ENCODE measurements around the gene RHBDL2. TPM values are rescaled to one million over a fixed set of nuclear protein-coding genes. Genes with fewer than 3 reads are reported as not detected.
A peak's percentile ranks its signal among the peaks of the same experiment; 100 is the strongest.

The RHBDL2 gene
- total and polyA plus RNA-seq, 2 of the 13 experiments (the other 11 are each of a cell fraction or from before 2014, with no cell fraction given), result 3.3 to 5.4 TPM

DNA sequence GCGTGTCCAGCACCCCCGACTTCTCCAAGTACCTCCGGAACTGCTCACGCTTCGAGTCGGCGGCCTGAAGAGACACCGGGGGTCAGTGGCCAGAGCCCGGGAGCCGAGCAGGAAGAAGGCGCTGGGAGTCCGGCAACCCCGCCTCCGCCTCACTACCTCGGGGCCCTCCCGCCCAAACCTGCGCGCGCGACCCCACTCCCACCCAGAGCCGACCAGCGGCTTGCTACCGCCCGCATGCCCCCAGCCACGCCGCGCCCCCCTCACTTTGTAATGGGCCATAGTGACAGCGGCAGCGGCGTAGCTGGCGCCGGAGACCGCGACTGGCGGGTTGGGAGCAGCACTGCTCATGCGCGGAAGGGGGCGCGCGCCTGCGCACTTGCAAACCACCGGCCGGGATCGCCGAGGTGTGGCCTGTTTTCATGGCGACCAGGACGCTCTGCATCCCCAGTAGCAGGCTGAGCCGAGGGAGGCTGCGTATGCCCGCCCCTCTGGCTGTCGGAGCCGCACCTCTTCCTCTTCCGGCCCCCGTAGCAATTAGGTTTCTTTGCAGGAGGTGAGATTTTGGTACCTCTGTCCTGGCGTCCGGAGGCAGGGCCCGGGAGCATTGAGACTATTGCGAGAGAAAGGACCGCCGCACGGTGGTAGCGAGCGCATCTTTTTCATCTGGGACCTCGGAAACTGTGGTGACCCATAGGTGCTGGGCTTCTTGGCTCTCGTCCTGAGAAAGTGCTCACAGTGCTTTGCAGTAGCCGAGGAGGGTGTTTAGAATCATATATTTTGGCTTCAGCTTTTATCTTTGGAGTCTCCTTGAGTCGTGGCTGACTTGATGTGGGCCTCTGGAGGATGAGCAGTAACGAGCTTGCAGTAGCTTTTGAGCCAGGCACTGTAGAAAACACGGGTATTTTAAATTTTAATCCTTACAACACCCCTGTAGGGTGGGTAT is 68.3 kb downstream of the RHBDL2 start, which contains the start of gene MYCBP (continued):
- TF ChIP-seq TBP (CRISPR knock-in tag; IDR thresholded peaks at IDR 0.05), result no peak
- TF ChIP-seq JDP2 (CRISPR knock-in tag; IDR thresholded peaks at IDR 0.05; ENCODE audit: borderline replicate concordance), result no peak
- TF ChIP-seq, protein P1, sequence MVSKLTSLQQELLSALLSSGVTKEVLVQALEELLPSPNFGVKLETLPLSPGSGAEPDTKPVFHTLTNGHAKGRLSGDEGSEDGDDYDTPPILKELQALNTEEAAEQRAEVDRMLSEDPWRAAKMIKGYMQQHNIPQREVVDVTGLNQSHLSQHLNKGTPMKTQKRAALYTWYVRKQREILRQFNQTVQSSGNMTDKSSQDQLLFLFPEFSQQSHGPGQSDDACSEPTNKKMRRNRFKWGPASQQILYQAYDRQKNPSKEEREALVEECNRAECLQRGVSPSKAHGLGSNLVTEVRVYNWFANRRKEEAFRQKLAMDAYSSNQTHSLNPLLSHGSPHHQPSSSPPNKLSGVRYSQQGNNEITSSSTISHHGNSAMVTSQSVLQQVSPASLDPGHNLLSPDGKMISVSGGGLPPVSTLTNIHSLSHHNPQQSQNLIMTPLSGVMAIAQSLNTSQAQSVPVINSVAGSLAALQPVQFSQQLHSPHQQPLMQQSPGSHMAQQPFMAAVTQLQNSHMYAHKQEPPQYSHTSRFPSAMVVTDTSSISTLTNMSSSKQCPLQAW (CRISPR knock-in tag; IDR thresholded peaks at IDR 0.05), result no peak; the same call in none of the 2 replicates
- TF ChIP-seq SOX6 (IDR thresholded peaks at IDR 0.05), result no peak
- TF ChIP-seq SOX6 (CRISPR knock-in tag; IDR thresholded peaks at IDR 0.05), result peak; percentile 47; the same call in 1 of the 2 replicates
- peak; percentile 65; the same call in 1 of the 2 replicates for TF ChIP-seq ZNF784 (CRISPR knock-in tag; IDR thresholded peaks at IDR 0.05; ENCODE audit: borderline replicate concordance)
- no peak for TF ChIP-seq ZNF646 (CRISPR knock-in tag; IDR thresholded peaks at IDR 0.05)
- TF ChIP-seq KMT2A (CRISPR knock-in tag; IDR thresholded peaks at IDR 0.05), result peak; percentile 70; the same call in 1 of the 2 replicates
- no peak for TF ChIP-seq ZNF570 (CRISPR knock-in tag; IDR thresholded peaks at IDR 0.05; ENCODE audit: borderline replicate concordance)
- no peak for TF ChIP-seq ZNF598 (CRISPR knock-in tag; IDR thresholded peaks at IDR 0.05; ENCODE audit: borderline replicate concordance)
- TF ChIP-seq ZNF564 (CRISPR knock-in tag; IDR thresholded peaks at IDR 0.05), result no peak
- no peak for TF ChIP-seq ZSCAN25 (CRISPR knock-in tag; IDR thresholded peaks at IDR 0.05)
- TF ChIP-seq ASH2L (IDR thresholded peaks at IDR 0.05; ENCODE audit: insufficient read length, low read depth, low read length), result peak; percentile 83
- TF ChIP-seq WIZ (CRISPR knock-in tag; IDR thresholded peaks at IDR 0.05), result no peak
- TF ChIP-seq HINFP (CRISPR knock-in tag; IDR thresholded peaks at IDR 0.05; ENCODE audit: low read depth), result no peak
- TF ChIP-seq HNRNPL (IDR thresholded peaks at IDR 0.05; ENCODE audit: low read depth, low read length), result no peak
- TF ChIP-seq ZNF329 (CRISPR knock-in tag; IDR thresholded peaks at IDR 0.05; ENCODE audit: low read depth), result no peak
- no peak for TF ChIP-seq JUND (CRISPR knock-in tag; IDR thresholded peaks at IDR 0.05)
- no peak for TF ChIP-seq RNF2 (conservative IDR thresholded peaks at IDR 0.05; ENCODE audit: low read depth)
